GM10847 (cell line): ENCODE results near the gene EFHD2.
A peak's percentile ranks its signal among the peaks of the same experiment; 100 is the strongest.

Experiments used
- POLR2A ChIP-seq: IDR thresholded peaks from 2 replicates; pipeline ENCODE4 v1.6.1; 2011; ENCODE audit not compliant: insufficient read length; ENCODE audit errors: extremely low read depth

EFHD2 gene

DNA sequence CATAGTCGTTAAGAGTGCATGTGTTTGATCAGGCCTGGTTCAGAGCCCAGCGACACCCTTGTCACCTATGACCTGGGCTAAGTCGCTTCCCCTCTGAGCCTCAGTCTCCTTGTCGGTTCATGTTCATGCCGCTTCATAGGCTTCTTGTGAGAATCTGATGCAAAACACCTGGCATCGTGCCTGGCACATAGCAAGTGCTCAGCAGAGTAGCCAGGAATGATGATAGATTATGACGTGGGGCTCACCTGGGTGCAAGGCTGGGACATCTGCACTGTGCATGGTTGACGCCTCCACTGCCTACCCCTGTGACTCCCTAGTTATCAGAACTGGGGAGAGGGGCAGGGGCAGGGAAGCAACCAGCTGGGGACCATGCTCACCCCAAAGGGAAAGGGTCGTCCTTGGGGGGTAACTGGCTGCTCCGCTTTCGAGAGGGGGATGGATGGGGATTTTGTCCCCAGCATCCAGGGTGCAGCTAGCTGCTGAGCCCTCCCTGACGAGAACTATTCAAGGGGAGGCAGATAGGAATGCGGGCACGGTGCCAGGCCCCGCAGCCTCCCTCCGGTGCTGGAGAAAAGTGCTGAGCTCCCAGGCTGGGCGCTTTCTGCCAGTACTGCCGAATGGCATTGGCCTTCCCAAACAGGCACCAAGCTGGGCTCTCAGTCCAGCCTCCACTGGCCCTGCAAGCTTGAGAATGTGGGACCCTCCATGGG, 9.3 kb downstream of the EFHD2 start:
- TF ChIP-seq POLR2A, result no peak

DNA sequence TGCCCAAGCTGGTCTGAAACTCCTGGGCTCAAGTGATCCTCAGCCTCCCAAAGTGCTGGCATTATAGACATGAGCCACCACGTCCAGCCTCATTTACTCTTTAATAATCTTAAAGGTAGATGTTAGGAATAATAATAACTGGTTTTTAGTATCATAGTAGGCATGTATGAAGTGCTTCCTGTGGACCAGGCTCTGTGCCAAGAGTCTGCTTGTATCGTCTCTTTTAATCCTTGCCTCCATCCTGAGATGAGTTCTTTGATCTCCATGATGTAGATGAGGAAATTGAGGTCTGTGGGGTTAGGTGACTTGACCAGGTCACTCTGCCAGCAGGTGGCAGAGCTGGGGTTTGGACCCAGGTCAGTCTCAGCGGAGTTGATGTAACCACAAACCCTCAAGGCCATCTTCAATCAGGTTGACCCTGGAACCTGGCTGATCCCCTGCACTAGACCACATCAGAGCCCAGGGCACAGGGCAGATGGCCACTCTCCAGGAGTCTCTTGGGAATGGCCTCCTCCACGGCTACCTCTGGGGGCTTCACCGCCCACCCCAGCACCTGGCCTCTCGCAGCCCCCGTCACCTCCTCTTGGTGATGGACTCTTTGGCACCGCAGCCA, 11.3 kb downstream of the EFHD2 start:
- TF ChIP-seq POLR2A, result no peak

DNA sequence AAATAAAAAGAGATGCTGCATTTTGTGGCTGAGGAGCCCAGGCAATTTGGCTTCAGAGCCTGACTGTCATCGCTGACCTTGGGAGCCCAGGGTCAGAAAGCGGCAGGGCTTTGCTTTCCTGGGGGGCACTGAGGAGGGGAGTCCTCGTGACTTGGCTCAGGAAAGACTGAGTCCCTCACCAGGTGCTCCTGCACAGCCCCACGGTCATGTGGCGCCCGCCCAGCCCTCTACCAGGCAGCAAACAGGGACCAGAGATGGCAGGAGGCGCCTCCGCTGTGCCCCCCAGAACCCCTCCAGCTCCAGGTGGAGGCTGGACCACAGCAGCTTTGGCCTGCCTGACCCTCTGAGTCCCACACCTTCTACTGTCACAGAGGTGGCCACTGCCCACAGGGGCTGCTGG, 13.2 kb downstream of the EFHD2 start:
- no peak for TF ChIP-seq POLR2A

DNA sequence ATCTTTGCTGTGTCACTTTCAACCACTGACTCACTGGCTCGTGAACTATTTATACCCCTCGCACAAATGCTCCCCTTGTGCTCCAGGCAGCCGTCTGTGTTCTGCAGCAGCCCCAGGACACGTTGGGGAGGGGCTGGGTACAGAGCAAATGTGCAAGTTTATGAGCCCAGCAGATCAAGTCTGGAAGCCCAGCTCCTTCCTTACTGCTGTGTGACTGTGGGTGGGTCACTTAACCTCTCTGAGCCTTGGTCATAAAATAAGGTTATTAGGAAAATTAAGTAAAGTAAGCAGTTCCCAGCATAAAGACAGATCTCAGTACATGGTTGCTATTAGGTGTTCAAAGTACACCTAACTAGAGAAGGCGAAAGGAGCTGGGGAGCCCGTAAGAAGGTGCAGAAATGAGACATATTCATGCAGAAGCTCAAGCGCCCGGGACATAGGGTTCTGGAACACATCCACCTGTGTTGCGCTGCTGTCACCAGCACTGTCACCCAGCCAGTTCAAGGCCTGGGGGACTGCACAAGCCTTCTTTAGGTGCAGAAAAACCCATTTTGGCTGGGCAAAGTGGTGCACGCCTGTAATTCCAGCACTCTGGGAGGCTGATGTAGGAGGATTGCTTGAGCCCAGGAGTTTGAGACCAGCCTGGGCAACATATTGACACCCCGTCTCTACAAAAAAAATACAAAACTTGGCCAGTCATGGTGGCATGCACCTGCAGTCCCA, 13.8 kb downstream of the EFHD2 start:
- no peak for TF ChIP-seq POLR2A

DNA sequence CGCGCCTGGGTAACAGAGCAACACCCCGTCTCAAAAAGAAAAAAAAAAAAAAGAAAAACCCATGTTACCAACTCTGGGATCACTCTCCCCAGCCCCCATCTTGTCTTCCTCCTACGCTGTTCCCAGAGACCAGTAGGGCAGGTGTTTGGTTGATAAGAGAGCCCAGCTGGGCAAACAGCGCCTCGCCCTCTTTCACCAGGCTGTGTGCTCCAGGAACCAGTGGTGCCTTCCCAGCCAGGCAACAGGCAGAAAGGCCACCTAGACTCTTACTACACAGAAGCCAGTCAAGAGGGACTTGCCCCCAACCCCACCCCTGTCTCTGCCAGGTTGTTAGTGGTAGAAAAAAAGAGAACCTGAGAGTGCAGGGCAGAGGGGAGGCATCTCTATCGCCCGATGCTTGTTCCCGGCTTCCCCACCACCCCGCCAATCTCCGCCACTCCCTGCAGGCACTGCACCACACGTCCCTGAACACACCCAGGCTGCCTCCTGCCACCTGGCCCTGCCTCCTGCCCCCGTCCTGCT, 14.5 kb downstream of the EFHD2 start:
- no peak for TF ChIP-seq POLR2A

DNA sequence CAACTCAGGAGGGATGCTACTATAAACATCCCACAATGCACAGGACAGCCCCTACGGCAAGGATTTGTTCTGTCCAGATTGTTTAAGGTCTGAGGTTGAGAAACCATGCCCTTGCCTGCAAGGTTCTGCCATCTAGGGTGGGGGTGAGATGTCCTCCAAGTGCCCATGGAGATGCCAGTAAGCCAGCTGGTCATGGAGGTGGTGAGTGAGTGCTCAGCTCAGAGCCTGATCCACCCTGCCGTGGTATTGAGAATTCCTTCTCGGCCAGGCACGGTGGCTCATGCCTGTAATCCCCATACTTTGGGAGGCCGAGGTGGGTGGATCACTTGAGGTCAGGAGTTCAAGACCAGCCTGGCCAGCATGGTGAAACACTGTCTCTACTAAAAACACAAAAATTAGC, 15.3 kb downstream of the EFHD2 start:
- TF ChIP-seq POLR2A, result no peak

DNA sequence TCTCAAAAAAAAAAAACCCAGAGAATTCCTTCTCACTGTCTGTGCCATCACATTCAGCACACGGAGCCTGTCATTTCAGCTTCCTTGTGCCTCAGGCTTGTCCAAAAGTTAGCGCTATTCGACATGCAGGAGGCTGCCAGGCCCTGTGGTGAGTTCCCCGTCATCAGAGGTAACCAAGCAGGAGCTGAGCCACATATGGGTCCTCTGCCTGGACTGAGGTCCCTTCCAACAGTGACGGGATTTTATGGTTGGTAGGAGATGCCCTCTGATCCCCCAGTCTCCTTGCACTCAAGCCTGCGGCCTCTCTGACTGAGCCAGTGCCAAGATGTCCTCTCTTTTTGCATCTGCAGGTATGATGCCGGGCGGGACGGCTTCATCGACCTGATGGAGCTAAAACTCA, 15.8 kb downstream of the EFHD2 start:
- TF ChIP-seq POLR2A, result no peak

DNA sequence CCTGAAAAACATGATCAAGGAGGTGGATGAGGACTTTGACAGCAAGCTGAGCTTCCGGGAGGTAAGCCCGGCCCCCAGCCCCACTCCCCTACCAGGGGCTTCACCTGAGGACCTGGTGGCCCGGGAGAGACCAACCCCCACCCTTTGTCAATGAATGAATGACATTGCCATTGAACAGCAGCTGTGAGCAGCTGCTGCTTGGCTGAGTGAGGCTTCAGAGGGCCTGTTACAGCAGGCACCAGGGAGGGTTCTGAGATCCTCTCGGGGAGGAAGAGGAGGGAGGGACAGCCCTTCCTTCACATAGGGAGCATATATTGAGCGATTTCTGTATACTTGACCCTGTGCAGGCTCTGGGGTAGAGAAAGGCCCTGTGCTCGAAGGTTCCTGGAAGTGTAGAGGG, 16.3 kb downstream of the EFHD2 start:
- no peak for TF ChIP-seq POLR2A

DNA sequence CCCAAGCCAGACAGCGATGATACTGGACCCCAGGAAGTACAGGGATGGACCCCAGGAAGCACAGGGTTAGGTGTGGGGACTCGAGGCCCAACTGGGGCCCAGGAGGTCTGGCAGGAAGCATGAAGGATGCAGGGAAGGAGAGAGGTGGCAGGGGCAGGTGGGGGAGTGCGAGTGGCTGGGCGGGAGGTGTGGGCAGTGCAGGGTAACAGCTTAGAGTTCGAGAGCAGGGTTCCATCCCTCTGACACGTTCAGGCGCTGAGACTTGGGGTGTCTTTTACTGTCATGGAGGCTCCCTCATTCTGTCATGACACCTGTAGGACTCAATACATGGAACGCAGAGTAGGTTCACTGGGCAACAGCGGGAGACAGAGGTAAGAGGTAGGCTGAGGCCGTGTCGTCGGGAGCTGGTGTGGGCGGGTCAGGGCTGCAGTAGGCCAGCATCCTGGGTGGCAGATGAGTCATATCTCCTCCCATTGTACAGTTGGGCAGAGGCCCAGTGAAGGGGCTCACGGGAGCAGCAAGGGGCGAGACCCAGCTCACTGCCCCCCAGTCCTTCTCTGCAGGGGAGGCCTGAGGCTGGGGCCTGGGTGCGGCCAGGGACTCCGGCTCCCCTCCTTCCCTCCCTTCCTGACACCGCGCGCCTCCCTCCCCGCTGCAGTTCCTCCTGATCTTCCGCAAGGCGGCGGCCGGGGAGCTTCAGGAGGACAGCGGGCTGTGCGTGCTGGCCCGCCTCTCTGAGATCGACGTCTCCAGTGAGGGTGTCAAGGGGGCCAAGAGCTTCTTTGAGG, 17.0 kb downstream of the EFHD2 start:
- no peak for TF ChIP-seq POLR2A

DNA sequence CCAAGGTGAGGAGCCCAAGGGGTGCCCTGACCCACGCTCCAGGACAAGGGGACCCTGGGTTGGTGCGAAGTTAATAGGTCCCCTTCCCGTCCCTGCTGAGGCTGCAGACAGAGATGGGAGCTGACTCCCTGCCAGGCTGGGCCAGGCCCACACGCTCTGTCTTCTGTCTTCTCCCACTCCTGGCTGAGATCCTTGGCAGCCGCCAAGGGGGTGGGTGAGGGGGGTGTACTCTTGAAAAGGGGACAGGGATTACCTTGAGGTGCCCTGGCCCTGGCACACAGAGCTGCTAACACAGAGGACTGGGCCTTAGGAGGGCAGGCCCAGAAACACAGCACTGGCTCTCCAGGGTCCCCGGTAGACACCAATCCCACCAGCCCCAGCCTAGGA, 17.6 kb downstream of the EFHD2 start:
- TF ChIP-seq POLR2A, result no peak

DNA sequence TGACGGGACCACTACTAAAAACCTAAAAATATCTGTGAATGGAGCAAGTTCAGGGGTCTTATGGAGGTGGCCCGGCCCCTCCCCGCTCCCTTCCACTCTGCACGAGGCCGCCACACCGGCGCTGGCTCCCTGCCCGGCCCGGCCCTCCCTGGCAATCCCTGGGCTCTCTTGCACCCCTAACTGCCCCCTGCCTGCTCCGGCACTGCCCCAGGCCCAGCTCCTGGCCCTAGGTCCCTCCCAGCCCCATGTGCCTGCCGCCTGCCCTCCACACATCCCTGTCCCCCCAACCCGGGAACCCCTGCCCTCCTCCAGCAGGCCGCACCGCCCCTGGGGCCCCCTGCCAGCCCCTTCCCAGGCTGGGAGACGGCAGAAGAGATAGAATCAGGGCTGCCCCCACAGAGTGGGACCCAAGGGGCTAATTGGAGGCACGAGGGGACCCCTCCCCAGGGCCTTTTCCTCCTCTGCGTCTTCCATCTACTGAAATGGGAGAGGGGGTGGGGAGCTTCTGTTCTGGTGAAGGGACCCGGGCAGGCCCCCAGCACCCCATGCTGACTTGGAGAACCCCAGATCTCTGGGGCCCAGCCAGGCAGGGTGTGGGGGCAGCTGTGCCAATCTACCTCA, 19.2 kb downstream of the EFHD2 start:
- no peak for TF ChIP-seq POLR2A

DNA sequence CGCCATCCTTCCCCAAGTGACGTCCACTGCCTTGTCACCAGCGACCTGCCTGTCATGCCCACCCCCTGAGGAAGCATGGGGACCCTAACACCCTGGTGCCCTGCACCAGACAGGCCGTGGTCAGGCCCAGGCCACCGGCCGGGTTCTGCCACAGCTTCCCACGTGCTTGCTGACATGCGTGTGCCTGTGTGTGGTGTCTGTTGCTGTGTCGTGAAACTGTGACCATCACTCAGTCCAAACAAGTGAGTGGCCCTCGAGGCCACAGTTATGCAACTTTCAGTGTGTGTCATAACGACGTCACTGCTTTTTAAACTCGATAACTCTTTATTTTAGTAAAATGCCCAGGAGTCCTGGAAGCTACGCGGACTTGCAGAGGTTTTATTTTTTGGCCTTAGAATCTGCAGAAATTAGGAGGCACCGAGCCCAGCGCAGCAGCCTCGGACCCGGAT, 20.0 kb downstream of the EFHD2 start:
- no peak for TF ChIP-seq POLR2A

DNA sequence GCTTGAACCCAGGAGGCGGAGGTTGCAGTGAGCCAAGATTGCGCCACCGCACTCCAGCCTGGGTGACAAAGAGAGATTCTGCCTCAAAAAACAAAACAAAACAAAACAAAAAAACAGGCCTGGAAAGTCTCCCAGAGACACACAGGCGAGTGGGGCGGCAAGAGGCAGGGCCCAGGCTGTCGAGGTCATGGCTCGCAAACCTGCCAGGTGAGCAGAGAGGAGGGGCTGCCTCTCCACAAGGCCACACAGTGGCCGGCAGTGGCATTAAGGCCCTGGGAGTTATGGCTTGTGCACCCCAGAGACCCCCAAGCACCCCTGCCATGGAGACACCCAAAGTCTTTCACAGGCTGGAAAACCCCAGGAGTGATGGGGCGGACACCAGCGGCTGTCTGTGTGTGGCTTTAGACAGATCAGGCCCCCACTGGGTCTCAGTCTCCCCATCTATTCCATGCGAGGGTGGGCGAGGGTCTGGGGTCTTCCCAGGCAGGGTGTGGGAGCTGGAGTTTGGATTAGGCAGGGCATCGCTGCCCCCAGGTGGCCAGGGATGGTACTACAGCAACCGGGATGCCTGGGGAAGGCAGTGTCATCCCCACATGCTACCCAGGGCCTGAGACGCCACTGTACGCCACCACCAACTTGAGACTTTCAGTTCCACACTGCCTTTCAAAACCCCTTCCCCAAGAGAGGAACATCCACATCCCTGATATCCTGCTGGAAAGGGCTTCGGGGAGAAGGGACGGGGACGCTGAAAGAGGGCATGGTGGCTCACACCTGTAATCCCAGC, 21.3 kb downstream of the EFHD2 start:
- TF ChIP-seq POLR2A, result peak; percentile 1

DNA sequence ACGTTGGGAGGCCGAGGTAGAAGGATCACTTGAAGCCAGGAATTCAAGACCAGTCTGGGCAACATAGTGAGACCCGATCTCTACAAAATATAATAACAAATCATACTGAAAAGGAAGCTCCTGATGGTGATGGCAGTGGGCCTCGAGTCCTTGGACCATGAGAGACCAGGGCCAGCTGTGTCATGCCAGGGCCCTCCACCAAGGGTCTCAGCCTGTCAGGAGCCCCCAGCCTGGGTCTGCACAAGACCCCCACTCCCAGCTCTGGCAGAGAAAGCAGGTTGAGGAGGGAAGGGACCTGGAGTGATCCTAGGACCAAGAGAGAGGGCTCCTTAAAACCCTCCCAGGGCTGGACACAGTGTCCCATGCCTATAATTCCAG, 21.9 kb downstream of the EFHD2 start:
- peak; percentile 1 for TF ChIP-seq POLR2A
